Testis (tissue), 2 donors: ENCODE data around the gene ADRB2.

Source experiments
- CTCF ChIP-seq, 3 experiments: fragments of 450-650 bp in 2 of 3; fragments of 200-600 bp in 1 of 3; sonication (generic) in 1 of 3; IDR thresholded peaks; one replicate each; pipeline ENCODE4 v1.5.1; 2016 to 2019; ENCODE audit warnings: antibody characterized with exemption in 3 of 3, mild to moderate bottlenecking in 2 of 3, moderate library complexity in 1 of 3
- POLR2A ChIP-seq: fragments of 450-650 bp; IDR thresholded peaks from one replicate; pipeline ENCODE4 v1.6.1; 2017; ENCODE audit warnings: antibody characterized with exemption, mild to moderate bottlenecking, moderate library complexity

GRCh38 chr5:148857474-148857873 lies 31.1 kb downstream of the ADRB2 start:
- no peak for TF ChIP-seq POLR2A
- no peak for TF ChIP-seq CTCF (IDR thresholded peaks at IDR 0.05)
